ENCODE results near the gene SLCO2B1.
A peak's percentile ranks its signal among the peaks of the same experiment; 100 is the strongest.

The SLCO2B1 gene

GRCh38 chr11:75229466-75229865 lies 78.6 kb downstream of the SLCO2B1 start:
- no peak for DNase-seq

- DNase-seq: no peak
Observed at GRCh38 chr11:75230621-75231020, 79.7 kb downstream of the SLCO2B1 start.

- no peak for DNase-seq
Observed at GRCh38 chr11:75233754-75234172, 82.9 kb downstream of the SLCO2B1 start.

GRCh38 chr11:75236062-75236461 lies 85.2 kb downstream of the SLCO2B1 start:
- no peak for DNase-seq

GRCh38 chr11:75237050-75237449 lies 86.1 kb downstream of the SLCO2B1 start:
- DNase-seq: no peak

- no peak for DNase-seq
Observed at GRCh38 chr11:75238595-75239440, 87.9 kb downstream of the SLCO2B1 start.

GRCh38 chr11:75239531-75240290 lies 88.8 kb downstream of the SLCO2B1 start:
- no peak for DNase-seq

GRCh38 chr11:75240311-75241035 lies 89.6 kb downstream of the SLCO2B1 start, which contains the start of gene TPBGL:
TSS of gene TPBGL (plus strand) at chr11:75240774. CDS start at chr11:75241050, 276 bp downstream.
- no peak for DNase-seq

GRCh38 chr11:75241036-75241905 lies 90.4 kb downstream of the SLCO2B1 start:
- peak; percentile 71 for DNase-seq

GRCh38 chr11:75241906-75242644 lies 91.2 kb downstream of the SLCO2B1 start:
- DNase-seq: no peak

- no peak for DNase-seq
Observed at GRCh38 chr11:75242722-75243600, 92.1 kb downstream of the SLCO2B1 start.

GRCh38 chr11:75244052-75244814 lies 93.3 kb downstream of the SLCO2B1 start:
- DNase-seq: no peak

GRCh38 chr11:75245356-75246005 lies 94.6 kb downstream of the SLCO2B1 start:
- no peak for DNase-seq

- no peak for DNase-seq
Observed at GRCh38 chr11:75246006-75246670, 95.2 kb downstream of the SLCO2B1 start.

GRCh38 chr11:75246671-75247350 lies 95.9 kb downstream of the SLCO2B1 start:
- no peak for DNase-seq

GRCh38 chr11:75248924-75249256 lies 98.0 kb downstream of the SLCO2B1 start:
- DNase-seq: no peak

GRCh38 chr11:75249704-75250103 lies 98.8 kb downstream of the SLCO2B1 start:
- no peak for DNase-seq

- DNase-seq: no peak
Observed at GRCh38 chr11:75254326-75254725, 103.4 kb downstream of the SLCO2B1 start.

Measured in NCI-H748 treated with DMSO at 0.1 percent for 48 hours (cell line).